Measurements from ENCODE around the gene HSBP1L1. TPM values are rescaled to one million over a fixed set of nuclear protein-coding genes. Genes with fewer than 3 reads are reported as not detected.
"Not testable (repeated sequence)": the region's sequence is repeated elsewhere in the genome, so short reads cannot be mapped to it uniquely, and the experiment has no call there.

Gene HSBP1L1
- total RNA-seq, 1 donor = 2.5 TPM

GRCh38 chr18:79985172-79985571, 20.7 kb downstream of the HSBP1L1 start:
- TF ChIP-seq CTCF (IDR thresholded peaks at IDR 0.05; ENCODE audit: insufficient read depth, low read length) = no peak
- no peak overlapping the region for H3K4me3 ChIP-seq (ENCODE audit: low read depth, low read length)
- no peak for DNase-seq (ENCODE audit: low read depth)

GRCh38 chr18:79986726-79987125, 22.3 kb downstream of the HSBP1L1 start:
- H3K4me3 ChIP-seq (ENCODE audit: low read depth, low read length) = peak overlapping the region; percentile 98
- DNase-seq (ENCODE audit: low read depth) = no peak
- no peak for TF ChIP-seq CTCF (IDR thresholded peaks at IDR 0.05; ENCODE audit: insufficient read depth, low read length)

GRCh38 chr18:79987566-79987965, 23.1 kb downstream of the HSBP1L1 start:
- TF ChIP-seq CTCF (IDR thresholded peaks at IDR 0.05; ENCODE audit: insufficient read depth, low read length) = no peak
- peak overlapping the region; percentile 98 for H3K4me3 ChIP-seq (ENCODE audit: low read depth, low read length)
- peak; percentile 23 for DNase-seq (ENCODE audit: low read depth)

- peak; percentile 38 for TF ChIP-seq CTCF (IDR thresholded peaks at IDR 0.05; ENCODE audit: insufficient read depth, low read length)
- H3K4me3 ChIP-seq (ENCODE audit: low read depth, low read length) = peak overlapping the region; percentile 98
- peak; percentile 19 for DNase-seq (ENCODE audit: low read depth)
Observed at GRCh38 chr18:79988071-79988450, 23.6 kb downstream of the HSBP1L1 start.

DNA sequence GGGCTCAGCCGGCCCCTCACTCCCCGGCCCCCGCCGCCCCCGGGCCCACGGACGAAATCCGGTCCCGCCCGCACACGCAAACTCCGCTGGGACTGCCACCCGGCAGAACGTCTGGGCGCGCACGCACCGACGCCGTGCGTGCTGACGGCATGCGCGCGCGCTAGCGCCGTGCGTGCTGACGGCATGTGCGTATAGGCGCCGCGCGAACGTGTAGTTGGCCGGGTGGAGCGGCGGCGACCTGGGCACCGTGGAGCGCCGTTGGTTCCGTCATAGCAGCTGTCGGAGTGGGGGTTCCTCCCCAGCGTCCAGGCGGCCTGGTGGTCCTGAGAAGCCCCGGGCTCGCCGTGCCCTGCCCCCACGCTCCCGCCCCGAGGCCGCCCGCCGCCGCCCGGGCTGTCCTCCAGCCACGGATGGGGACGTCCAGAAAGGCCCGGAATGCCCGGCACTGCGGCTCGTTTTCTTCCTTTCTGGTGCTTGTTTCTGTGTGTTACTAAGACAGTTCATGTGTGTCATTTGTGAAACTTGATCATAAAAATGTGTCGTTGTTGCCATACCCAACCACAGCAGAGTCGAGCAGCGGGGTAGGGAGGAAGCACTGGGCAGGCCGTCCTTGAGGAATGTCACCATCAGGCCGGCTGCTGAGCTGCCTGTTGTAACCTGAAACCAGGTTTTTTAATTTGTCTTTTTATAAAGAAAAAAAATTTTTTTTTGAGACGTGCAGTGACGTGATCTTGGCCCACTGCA, 24.2 kb downstream of the HSBP1L1 start, which contains the start of gene TXNL4A:
Gene TXNL4A, minus strand, starts transcription at position 113 of the 744 bp plus-strand sequence. CDS start 171 bp downstream, outside the sequence.
- peak; percentile 81 for DNase-seq (ENCODE audit: low read depth)
- peak within 1 kb of the TSS; percentile 98 for H3K4me3 ChIP-seq (ENCODE audit: low read depth, low read length)
- no peak for TF ChIP-seq CTCF (IDR thresholded peaks at IDR 0.05; ENCODE audit: insufficient read depth, low read length)

- no peak for TF ChIP-seq CTCF (IDR thresholded peaks at IDR 0.05; ENCODE audit: insufficient read depth, low read length)
- H3K4me3 ChIP-seq (ENCODE audit: low read depth, low read length) = peak overlapping the region; percentile 98
- no peak for DNase-seq (ENCODE audit: low read depth)
Observed at GRCh38 chr18:79989195-79989497, 24.7 kb downstream of the HSBP1L1 start.

DNA sequence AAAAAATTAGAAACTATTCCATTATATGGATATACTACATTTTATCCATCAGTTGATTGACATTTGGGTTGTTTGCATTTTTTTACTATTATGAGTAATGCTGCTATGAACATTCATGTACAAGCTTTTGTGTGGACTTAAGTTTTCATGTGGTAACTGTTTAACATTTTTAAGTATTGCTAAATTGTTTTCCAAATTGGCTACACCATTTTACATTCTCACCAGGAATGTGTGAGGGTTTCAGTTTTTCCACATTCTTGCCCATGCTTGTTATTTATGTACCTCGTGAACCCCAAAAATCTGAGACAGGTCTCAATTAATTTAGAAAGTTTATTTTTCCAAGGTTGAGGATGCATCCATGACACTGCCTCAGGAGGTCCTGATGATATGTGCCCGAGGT, 27.1 kb downstream of the HSBP1L1 start:
- DNase-seq (ENCODE audit: low read depth) = no peak
- H3K4me3 ChIP-seq (ENCODE audit: low read depth, low read length) = no peak overlapping the region
- no peak for TF ChIP-seq CTCF (IDR thresholded peaks at IDR 0.05; ENCODE audit: insufficient read depth, low read length)

DNA sequence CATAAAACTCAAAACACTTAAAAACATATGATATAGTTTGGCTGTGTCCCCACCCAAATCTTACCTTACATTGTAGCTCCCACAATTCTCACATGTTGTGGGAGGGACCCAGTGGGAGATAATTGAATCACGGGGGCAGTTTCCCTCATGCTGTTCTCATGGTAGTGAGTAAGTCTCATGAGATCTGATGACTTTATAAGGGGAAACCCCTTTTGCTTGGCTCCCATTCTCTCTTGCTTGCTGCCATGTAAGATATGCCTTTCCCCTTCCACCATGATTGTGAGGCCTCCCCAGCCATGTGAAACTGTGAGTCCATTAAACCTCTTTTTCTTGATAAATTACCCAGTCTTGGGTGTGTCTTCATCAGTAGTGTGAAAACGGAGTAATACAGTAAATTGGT, 35.3 kb downstream of the HSBP1L1 start:
- DNase-seq (ENCODE audit: low read depth) = not testable (repeated sequence)

More for the DNA sequence above, 35.3 kb downstream of the HSBP1L1 start:
- H3K4me3 ChIP-seq (ENCODE audit: low read depth, low read length) = not testable (repeated sequence)
